A673 (cell line): ENCODE measurements around the gene RPS6KA2. TPM values are rescaled to one million over a fixed set of nuclear protein-coding genes. Genes with fewer than 3 reads are reported as not detected.

Experiments
- BruUV-seq: library from RNA; stranded (reverse); fragments of 400-500 nt; replicated peaks from 2 replicates; lab custom pipeline; 2021; lab: Mats Ljungman, UMichigan
- CTCF ChIA-PET: fragments of 300-600 bp; sonication (Branson Sonifier 250); formaldehyde crosslinking; loops from one replicate; lab custom pipeline; 2022; ENCODE audit warnings: antibody characterized with exemption; lab: Charles Lee
- POLR2A ChIA-PET: fragments of 300-600 bp; sonication (Branson Sonifier 250); formaldehyde crosslinking; loops from one replicate; lab custom pipeline; 2022; ENCODE audit warnings: antibody characterized with exemption; ENCODE audit not compliant: low non-redundant PET; lab: Charles Lee
- DNase-seq: peaks from one replicate; pipeline ENCODE4 v3.0.0-alpha.2; 2015; ENCODE audit warnings: low spot score
- H3K27ac ChIP-seq: fragments of 200-600 bp; sonication (generic); 2 replicates; pipeline ENCODE4 v1.5.1; 2016; ENCODE audit warnings: mixed run types, low read depth, mild to moderate bottlenecking, mixed read lengths, antibody characterized with exemption, low read length; ENCODE audit not compliant: poor library complexity, severe bottlenecking
- H3K27me3 ChIP-seq: fragments of 200-600 bp; sonication (generic); replicated peaks from 2 replicates; pipeline ENCODE4 v1.6.1; 2017; ENCODE audit warnings: mixed run types, low read depth, mild to moderate bottlenecking, mixed read lengths, antibody characterized with exemption, low read length; ENCODE audit not compliant: insufficient read depth, poor library complexity
- H3K36me3 ChIP-seq: fragments of 200-600 bp; sonication (generic); 2 replicates; pipeline ENCODE4 v1.6.1; 2016; ENCODE audit warnings: mixed run types, mild to moderate bottlenecking, mixed read lengths, antibody characterized with exemption, low read length; ENCODE audit not compliant: insufficient read depth, poor library complexity, severe bottlenecking
- H3K4me1 ChIP-seq: fragments of 200-600 bp; sonication (generic); 2 replicates; pipeline ENCODE4 v1.6.1; 2017; ENCODE audit warnings: mixed run types, mild to moderate bottlenecking, mixed read lengths, antibody characterized with exemption, low read length; ENCODE audit not compliant: insufficient read depth, poor library complexity, severe bottlenecking
- H3K4me3 ChIP-seq: fragments of 200-600 bp; sonication (generic); 2 replicates; pipeline ENCODE4 v1.5.1; 2016; ENCODE audit warnings: low read depth, mixed run types, mild to moderate bottlenecking, mixed read lengths, low read length; ENCODE audit not compliant: poor library complexity, severe bottlenecking
- H3K9me3 ChIP-seq: fragments of 200-600 bp; sonication (generic); 2 replicates; pipeline ENCODE4 v1.6.1; 2016; ENCODE audit warnings: mixed run types, low read depth, mild to moderate bottlenecking, mixed read lengths, antibody characterized with exemption, low read length; ENCODE audit not compliant: poor library complexity, severe bottlenecking
- CTCF ChIP-seq: fragments of 300-800, 200-600 bp; sonication (generic); conservative IDR thresholded peaks from 2 replicates; pipeline ENCODE4 v1.5.1; 2017; ENCODE audit warnings: low read depth, mild to moderate bottlenecking, antibody characterized with exemption, low read length, moderate library complexity, mixed read lengths
- EZH2 ChIP-seq: fragments of 200-600 bp; sonication (generic); IDR thresholded peaks from 2 replicates; pipeline ENCODE4 v1.6.1; 2017; ENCODE audit warnings: borderline replicate concordance, low read depth, mild to moderate bottlenecking, mixed read lengths, antibody characterized with exemption, low read length; ENCODE audit not compliant: poor library complexity, severe bottlenecking
- intact Hi-C: fragments of 100-400 bp; cut with micrococcal nuclease; formaldehyde crosslinking; loops from one replicate; pipeline ENCODE4 v1.10.0; 2022; ENCODE audit not compliant: unreplicated experiment
- total RNA-seq: library from RNA; stranded (reverse); gene quantifications from 2 replicates; pipeline ENCODE4 v1.2.3, GENCODE V29; 2021

Gene RPS6KA2
- total RNA-seq, 1 experiment from 2014 or later = 30.1 TPM

GRCh38 chr6:166408936-166409755 lies 217.9 kb downstream of the RPS6KA2 start:
- no peak for TF ChIP-seq CTCF
- TF ChIP-seq EZH2 = no peak
- intact Hi-C loops = no loop called here
- Histone ChIP-seq H3K27ac (no peak overlapping the region), H3K27me3 (no peaks in the 10 kb centered on the region), H3K9me3 (no peaks in the 10 kb centered on the region), H3K4me1 (no peaks in the 10 kb centered on the region), H3K36me3 (no peaks in the 10 kb centered on the region), H3K4me3 (no peak overlapping the region)
- BruUV-seq = no TSS peak
- ChIA-PET CTCF (no interaction called here), POLR2A (no interaction called here)
- no peak for DNase-seq

GRCh38 chr6:166406197-166406596 lies 220.9 kb downstream of the RPS6KA2 start:
- Histone ChIP-seq H3K27me3 (no peaks in the 10 kb centered on the region), H3K27ac (no peak overlapping the region), H3K4me1 (peaks cover 11% of the 10 kb centered on the region), H3K36me3 (no peaks in the 10 kb centered on the region), H3K9me3 (no peaks in the 10 kb centered on the region), H3K4me3 (no peak overlapping the region)
- no peak for DNase-seq
- CTCF ChIA-PET = no interaction called here
- TF ChIP-seq CTCF = no peak
- no peak for TF ChIP-seq EZH2
- no TSS peak for BruUV-seq
- POLR2A ChIA-PET = no interaction called here
- intact Hi-C loops = no loop called here

GRCh38 chr6:166405386-166405785 lies 221.7 kb downstream of the RPS6KA2 start:
- H3K4me3 ChIP-seq = no peak overlapping the region
- intact Hi-C loops = no loop called here
- no TSS peak for BruUV-seq
- no peaks in the 10 kb centered on the region for H3K36me3 ChIP-seq
- H3K27ac ChIP-seq = no peak overlapping the region
- DNase-seq = no peak
- no peaks in the 10 kb centered on the region for H3K27me3 ChIP-seq
- no peaks in the 10 kb centered on the region for H3K9me3 ChIP-seq
- TF ChIP-seq EZH2 (no peak), CTCF (no peak)
- ChIA-PET CTCF (no interaction called here), POLR2A (no interaction called here)
- H3K4me1 ChIP-seq = peaks cover 11% of the 10 kb centered on the region
